NCI-H345 treated with DMSO at 0.1 percent for 48 hours (cell line): ENCODE measurements around the gene GYS1.

ENCODE experiments used
- DNase-seq: peaks from one replicate; lab custom pipeline; 2025; ENCODE audit not compliant: unreplicated experiment; lab: John Stamatoyannopoulos, UW

The GYS1 gene

DNA sequence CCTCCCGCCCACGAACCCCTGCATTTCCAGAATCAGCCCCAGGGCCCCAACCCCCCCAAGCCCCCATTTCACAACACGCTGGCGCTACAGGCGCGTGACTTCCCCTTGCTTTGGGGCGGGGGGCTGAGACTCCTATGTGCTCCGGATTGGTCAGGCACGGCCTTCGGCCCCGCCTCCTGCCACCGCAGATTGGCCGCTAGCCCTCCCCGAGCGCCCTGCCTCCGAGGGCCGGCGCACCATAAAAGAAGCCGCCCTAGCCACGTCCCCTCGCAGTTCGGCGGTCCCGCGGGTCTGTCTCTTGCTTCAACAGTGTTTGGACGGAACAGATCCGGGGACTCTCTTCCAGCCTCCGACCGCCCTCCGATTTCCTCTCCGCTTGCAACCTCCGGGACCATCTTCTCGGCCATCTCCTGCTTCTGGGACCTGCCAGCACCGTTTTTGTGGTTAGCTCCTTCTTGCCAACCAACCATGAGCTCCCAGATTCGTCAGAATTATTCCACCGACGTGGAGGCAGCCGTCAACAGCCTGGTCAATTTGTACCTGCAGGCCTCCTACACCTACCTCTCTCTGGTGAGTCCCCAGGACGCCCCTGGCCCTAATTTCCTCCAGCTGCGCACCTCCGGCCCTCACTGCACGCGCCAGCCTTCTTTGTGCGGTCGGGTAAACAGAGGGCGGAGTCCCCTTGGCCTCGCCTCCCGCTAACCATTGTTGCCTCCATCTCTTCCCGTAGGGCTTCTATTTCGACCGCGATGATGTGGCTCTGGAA lies 27.9 kb downstream of the GYS1 start, which contains the start of gene FTL:
Gene FTL, plus strand, starts transcription at position 270 of the 766 bp plus-strand sequence. Its CDS starts 199 bp downstream, at position 469.
- DNase-seq, result peak; percentile 70

DNA sequence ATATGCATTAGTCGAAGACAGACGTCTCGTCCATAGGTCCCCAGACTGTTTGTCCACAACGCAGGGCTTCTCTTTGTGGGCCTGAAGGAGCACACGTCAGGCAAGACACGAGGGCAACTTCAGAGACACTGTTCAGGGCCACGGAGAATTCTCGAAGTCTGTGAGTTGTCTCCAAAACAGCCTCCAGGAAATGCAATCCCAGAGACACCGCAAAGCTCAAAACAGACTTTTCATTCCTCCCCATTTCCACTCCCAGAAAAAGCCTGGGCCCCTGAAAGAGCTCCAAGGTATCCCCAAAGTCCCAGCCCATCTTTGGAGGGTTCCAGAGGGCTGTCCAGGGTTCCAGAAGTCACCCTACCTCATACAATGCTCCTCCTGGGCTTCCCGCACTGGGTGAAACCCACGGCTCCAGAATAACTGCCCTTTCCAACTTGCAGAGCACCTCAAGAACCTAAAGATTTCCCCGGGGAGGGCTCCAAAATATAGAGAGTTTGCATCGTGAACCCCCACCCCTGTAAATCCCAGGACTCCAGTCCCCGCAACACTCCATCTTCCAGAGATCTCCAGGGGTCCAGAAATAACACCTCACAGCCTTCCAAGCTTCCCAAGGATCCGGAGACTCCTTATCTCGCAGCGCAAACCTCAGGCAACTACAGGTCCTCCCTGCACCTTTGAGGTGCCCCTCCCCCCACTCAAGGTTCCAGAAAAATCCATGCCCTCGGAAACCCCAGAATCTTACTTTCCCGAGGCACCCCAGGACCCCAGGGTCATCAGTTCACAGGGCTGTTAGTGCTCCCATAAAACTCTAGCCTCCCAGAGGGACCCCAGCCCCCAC lies 28.7 kb downstream of the GYS1 start:
- DNase-seq, result no peak

DNA sequence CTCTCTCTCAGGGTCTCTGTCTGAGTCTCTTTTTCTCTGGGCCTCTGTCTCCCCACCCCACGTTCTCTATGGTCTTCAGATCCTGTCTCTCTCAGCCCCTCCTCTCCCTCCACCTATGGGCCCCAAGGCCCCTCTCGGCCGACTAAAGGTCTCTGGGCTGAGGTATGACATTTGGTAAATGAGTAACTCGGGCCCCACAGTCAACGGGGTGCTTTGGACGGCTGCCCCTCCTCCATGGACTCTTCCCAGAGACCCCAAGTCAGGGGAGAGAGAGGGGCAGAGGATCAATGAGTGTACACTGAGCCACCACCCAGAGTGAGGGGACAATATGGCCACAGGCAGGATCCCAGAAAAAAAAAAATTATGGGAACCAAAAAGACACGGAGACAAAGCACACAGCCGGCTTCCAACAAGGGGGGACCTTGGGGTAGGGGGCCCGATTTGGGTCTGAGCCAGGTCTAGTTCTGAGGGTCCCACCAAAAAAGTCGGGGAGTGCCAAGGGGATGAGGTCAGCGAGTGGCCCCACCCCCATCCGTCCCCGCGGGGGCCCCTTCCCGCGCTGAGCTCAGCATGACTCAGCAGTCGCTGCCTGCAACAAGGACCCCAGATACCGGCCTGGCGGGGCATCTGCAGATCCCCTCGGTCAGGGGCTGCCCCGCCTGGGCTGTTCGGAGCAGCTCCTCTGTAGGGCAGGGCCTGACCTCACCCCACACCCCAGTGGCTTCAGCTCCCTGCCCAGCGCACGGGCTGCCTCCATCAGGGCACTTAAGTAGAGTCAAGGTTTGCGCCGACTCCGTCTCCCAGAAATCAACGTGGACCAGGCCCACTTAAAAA lies 29.5 kb downstream of the GYS1 start:
- DNase-seq, result no peak

DNA sequence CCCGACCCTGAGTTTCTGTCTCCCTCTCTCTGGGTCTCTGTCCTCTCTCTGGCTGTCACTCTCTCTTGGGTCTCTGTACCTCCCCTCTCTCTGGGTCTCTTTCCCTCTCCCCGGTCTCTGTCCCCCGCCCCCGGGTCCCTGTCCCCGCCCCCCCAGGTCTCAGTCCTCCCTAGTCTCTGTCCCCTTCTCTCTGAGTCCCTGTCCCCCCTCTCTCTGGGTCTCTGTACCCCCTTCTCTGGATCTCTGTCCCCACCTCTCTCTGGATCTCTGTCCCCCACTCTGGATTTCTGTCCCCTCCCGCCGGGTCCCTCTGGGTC lies 30.3 kb downstream of the GYS1 start:
- no peak for DNase-seq

- DNase-seq, result no peak
These were observed 30.9 kb downstream of the GYS1 start for GRCh38 chr19:48962029-48962848.

DNA sequence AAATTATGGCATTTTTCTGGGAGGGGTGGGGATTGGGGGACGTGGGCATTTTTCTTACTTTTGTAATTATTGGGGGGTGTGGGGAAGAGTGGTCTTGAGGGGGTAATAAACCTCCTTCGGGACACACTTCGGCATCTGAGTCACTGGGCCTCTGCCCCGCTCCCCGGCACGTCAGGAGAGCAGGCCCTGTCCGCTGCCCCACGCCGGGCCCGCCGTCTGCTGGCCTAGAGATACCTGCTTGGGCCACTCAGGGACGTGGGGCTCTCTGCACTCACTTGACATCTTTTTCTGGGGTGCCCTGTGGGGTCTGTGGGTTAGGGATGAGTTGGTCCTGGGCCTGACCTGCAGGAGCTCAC lies 31.5 kb downstream of the GYS1 start:
- DNase-seq, result no peak

DNA sequence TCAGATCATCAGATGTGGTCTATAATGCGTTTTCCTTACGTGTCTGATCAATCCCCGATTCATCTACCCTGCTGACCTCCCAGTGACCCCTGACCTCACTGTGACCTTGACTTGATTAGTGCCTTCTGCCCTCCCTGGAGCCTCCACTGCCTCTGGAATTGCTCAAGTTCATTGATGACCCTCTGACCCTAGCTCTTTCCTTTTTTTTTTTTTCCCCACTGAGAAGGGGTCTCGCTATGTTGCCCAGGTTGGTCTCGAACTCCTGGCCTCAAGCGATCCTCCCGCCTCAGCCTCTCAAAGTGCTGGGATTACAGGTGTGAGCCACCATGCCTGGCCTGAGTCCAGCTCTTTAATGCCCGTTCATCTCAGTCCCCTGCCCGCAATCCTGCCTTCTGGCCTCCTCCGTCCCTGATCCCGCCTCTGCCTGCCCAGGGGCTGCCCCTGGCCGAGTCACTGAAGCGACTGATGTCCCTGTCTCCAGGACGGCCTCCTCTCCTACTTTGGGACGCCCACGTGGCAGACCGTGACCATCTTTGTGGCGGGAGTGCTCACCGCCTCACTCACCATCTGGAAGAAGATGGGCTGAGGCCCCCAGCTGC lies 32.0 kb downstream of the GYS1 start:
- DNase-seq, result no peak

- no peak for DNase-seq
These were observed 33.5 kb downstream of the GYS1 start for GRCh38 chr19:48959341-48960239.

DNA sequence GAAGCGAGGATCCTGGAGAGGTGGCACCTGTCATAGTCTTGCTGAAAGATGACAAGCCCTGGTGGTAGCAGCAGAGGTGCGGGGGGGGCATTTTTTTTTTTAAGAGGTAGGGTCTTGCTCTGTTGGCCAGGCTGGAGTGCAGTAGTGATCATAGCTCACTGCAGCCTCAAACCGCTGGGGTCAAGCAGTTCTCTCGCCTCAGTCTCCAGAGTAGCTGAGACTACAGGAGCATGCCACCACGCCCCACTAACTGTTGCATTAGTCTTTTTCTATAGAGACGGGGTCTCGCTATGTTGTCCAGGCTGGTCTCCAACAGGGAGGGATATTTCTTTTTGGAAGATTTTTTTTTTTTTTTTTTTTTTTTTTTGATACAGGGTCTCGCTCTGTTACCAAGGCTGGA lies 35.1 kb downstream of the GYS1 start:
- no peak for DNase-seq

- no peak for DNase-seq
These were observed 37.7 kb downstream of the GYS1 start for GRCh38 chr19:48955308-48955958.

- peak; percentile 83 for DNase-seq
These were observed 38.4 kb downstream of the GYS1 start, which contains the start of gene BAX for GRCh38 chr19:48954595-48955307. BAX (plus strand) TSS chr19:48954875; CDS start chr19:48954929, 54 bp downstream.

- no peak for DNase-seq
These were observed 39.0 kb downstream of the GYS1 start for GRCh38 chr19:48953990-48954594.

DNA sequence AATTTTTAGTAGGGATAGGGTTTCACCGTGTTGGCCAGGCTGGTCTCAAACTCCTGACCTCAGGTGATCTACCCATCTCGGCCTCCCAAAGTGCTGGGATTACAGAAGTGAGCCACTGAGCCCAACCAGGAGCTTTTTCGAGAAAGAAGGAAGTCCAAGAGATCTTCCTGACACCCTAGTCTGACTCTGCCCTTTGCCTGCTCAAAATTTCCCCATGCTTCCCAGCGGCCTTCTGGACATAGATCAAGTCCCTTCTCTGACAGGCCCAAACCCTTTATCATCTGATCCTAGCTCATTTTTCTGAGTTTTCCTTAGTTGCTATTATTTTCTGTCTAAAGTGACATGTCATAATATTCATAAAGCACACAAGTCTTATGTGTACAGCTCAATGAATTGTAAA lies 40.0 kb downstream of the GYS1 start:
- no peak for DNase-seq

DNA sequence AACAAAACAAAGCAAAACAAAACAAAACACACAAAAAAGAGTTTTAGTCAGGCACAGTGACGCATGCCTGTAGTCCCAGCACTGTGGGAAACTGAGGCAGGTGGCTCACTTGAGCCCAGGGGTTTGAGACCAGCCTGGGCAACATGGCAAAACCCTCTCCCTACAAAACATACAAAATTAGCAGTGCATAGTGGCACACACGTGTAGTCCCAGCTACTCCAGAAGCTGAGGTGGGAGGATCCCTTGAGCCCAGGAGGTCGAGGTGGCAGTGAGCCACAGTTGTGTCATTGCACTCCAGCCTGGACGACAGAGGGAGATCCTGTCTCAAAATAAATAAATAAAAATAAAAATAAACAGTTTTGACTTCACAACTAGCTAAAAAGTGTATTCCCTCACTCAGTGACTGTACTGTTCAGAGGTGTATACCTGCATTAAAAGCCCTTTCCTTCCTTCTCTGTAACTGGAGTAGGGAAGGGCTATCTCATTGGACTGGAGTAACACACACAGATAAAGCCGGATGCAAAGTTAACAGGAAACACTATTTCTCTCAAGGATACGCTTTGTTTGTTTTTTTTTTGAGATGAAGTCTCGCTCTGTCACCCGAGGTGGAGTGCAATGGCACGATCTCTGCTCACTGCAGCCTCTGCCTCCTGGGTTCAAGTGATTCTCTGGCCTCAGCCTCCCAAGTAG lies 42.1 kb downstream of the GYS1 start:
- DNase-seq, result no peak

GRCh38 chr19:48950159-48950558 lies 43.0 kb downstream of the GYS1 start:
- no peak for DNase-seq

- DNase-seq, result no peak
These were observed 45.9 kb downstream of the GYS1 start for GRCh38 chr19:48947258-48947542.
